ENCODE data around the gene DNM3.

DNM3 gene

DNA sequence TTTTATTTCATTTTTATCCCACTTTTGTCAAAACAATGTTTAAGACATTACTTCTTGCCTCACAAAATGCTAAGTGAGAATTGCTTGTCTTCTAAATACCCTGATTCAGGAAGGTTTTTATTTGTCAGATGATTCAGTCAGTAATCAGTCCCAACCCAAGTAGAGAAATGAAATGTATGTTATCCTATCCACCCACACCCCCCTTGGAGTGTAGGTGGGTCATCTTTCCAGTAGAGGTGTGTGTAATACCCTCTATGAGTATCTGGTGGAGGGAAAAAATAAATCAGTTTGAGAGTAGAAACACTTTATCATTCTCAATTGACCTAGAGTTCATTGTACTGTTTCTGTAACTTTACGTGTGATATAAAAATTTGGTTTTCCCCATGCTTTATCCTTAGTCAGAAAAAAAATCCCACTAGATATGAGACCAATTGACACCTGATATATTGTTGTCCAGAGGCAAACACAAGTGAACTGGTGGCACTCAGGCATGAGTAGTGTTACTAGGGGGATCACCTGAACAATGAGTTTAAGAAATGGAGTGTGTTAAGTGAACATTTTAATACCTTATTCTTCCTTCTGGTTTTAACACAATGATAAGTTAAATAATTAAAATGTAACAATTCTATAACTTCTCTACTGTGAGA, 425.4 kb downstream of the DNM3 start:
- H3K4me1 Mint-ChIP-seq (ENCODE audit: low read depth), result peaks cover 46% of the 10 kb centered on the region
- no peaks in the 10 kb centered on the region for H3K36me3 Mint-ChIP-seq (ENCODE audit: low read depth)
- no peaks in the 10 kb centered on the region for H3K27me3 Mint-ChIP-seq
- peaks cover 13% of the 10 kb centered on the region for H3K9me3 Mint-ChIP-seq
- peak overlapping the region; percentile 55 for H3K27ac Mint-ChIP-seq
- no peak overlapping the region for H3K4me3 Mint-ChIP-seq

- no peaks in the 10 kb centered on the region for H3K27me3 Mint-ChIP-seq
- H3K27ac Mint-ChIP-seq, result no peak overlapping the region
- no peak overlapping the region for H3K4me3 Mint-ChIP-seq
- no peaks in the 10 kb centered on the region for H3K36me3 Mint-ChIP-seq (ENCODE audit: low read depth)
- peaks cover 46% of the 10 kb centered on the region for H3K4me1 Mint-ChIP-seq (ENCODE audit: low read depth)
- H3K9me3 Mint-ChIP-seq, result peaks cover 6% of the 10 kb centered on the region
Observed at GRCh38 chr1:172268237-172268636, 426.9 kb downstream of the DNM3 start.

DNA sequence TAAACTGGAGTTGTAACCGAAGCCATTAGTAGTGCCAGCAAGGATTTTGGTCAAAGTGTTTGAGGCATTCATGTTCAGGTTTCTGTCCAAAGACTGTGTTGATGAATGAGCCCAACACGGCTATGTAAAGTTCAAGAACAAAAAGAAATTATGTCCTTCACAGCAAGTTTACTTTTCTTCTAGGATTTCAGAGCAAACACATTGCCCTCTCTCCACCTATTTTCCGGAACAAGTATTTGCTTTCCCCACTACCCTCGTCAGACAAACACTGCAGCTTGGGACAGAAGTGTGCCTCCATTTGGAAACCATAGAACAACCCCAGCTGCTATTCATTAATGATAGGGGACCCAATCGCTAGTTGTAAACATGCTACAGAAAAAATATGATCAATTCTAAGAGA, 427.8 kb downstream of the DNM3 start:
- peaks cover 54% of the 10 kb centered on the region for H3K4me1 Mint-ChIP-seq (ENCODE audit: low read depth)
- no peaks in the 10 kb centered on the region for H3K9me3 Mint-ChIP-seq
- H3K4me3 Mint-ChIP-seq, result no peak overlapping the region
- H3K36me3 Mint-ChIP-seq (ENCODE audit: low read depth), result no peaks in the 10 kb centered on the region
- H3K27me3 Mint-ChIP-seq, result no peaks in the 10 kb centered on the region
- H3K27ac Mint-ChIP-seq, result no peak overlapping the region

GRCh38 chr1:172269644-172270043, 428.3 kb downstream of the DNM3 start:
- H3K27me3 Mint-ChIP-seq, result no peaks in the 10 kb centered on the region
- peak overlapping the region; percentile 10 for H3K27ac Mint-ChIP-seq
- H3K36me3 Mint-ChIP-seq (ENCODE audit: low read depth), result no peaks in the 10 kb centered on the region
- no peak overlapping the region for H3K4me3 Mint-ChIP-seq
- no peaks in the 10 kb centered on the region for H3K9me3 Mint-ChIP-seq
- H3K4me1 Mint-ChIP-seq (ENCODE audit: low read depth), result peaks cover 58% of the 10 kb centered on the region

DNA sequence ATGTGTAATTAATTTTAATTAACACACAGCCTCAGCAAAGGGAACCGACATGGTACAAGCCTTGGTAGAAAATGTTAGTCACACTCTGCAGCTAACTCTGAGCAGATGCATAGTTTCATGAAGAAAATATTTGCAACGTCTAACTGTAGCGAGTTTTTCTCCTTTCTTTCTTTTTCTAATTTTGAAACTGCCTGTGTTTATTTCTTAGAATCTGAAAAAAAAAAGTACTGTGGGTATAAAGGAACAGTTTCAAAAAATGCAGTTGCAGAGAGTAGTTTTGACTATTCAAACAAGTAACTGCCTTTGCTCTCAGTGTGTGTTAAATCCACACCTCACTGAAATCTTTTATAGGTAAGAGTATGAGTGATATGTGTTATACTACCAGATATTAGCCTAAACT, 429.3 kb downstream of the DNM3 start:
- no peak overlapping the region for H3K27ac Mint-ChIP-seq
- H3K4me3 Mint-ChIP-seq, result no peak overlapping the region
- H3K27me3 Mint-ChIP-seq, result no peaks in the 10 kb centered on the region
- peaks cover 52% of the 10 kb centered on the region for H3K4me1 Mint-ChIP-seq (ENCODE audit: low read depth)
- H3K9me3 Mint-ChIP-seq, result no peaks in the 10 kb centered on the region
- no peaks in the 10 kb centered on the region for H3K36me3 Mint-ChIP-seq (ENCODE audit: low read depth)

GRCh38 chr1:172272087-172272486, 430.8 kb downstream of the DNM3 start:
- Mint-ChIP-seq H3K36me3 (ENCODE audit: low read depth) (no peaks in the 10 kb centered on the region), H3K27ac (no peak overlapping the region), H3K9me3 (no peaks in the 10 kb centered on the region), H3K27me3 (no peaks in the 10 kb centered on the region), H3K4me1 (ENCODE audit: low read depth) (peaks cover 37% of the 10 kb centered on the region), H3K4me3 (no peak overlapping the region)

DNA sequence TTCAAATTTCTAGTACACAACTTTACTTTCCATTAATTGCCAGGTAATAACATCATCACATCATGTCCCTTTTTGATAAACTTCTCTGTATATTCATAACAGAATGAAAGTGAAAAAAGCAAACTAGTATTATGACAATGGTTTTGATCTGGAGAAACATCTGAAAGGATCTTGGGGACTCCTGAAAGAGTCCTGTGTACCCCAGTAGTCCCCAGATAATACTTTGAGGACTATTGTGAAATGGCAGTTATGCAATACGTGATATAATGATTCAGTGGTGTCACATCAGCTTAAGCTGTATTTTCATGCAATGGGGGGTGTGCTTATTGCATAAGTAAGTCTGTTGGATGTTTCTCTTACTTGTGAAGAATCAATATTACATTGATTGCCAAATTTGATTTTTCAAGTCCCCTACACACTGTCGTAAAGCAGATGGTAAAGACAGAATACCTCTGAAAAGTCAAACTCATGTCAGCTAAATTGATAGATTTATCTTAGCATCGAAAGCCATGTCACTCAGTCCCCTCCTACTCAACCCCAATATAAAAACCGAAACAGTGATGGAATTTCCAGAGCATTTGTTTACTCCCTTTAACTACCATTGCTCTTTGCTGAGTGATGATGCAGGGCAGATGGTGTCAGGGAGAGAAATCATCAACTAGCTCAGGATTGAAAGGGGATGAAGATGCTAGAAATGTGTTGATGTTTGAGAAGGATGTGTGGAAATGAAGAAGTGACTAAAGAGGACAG, 432.5 kb downstream of the DNM3 start:
- Mint-ChIP-seq H3K4me3 (no peak overlapping the region), H3K36me3 (ENCODE audit: low read depth) (no peaks in the 10 kb centered on the region), H3K27ac (peak overlapping the region; percentile 1), H3K4me1 (ENCODE audit: low read depth) (peaks cover 33% of the 10 kb centered on the region), H3K27me3 (no peaks in the 10 kb centered on the region), H3K9me3 (no peaks in the 10 kb centered on the region)

DNA sequence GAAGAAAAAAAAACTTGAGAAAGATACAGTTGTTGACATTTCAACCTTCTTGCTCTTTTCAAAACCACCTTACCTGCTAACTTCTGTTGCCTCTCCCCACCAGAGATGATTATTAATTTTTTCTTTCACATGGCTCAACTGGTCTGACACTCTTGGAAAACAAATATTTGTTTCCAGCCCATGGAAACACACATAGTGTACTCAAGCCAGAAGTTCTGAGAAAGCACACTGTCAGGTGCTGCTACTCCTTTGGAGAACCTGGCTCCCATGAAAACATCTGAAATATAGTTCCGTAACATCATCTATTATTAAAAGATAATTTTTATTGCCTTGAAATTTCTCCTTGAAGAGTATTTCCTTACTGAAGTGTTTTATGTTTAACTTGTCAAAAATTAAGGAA, 434.2 kb downstream of the DNM3 start:
- H3K27me3 Mint-ChIP-seq, result no peaks in the 10 kb centered on the region
- no peaks in the 10 kb centered on the region for H3K9me3 Mint-ChIP-seq
- H3K27ac Mint-ChIP-seq, result no peak overlapping the region
- H3K4me1 Mint-ChIP-seq (ENCODE audit: low read depth), result peaks cover 19% of the 10 kb centered on the region
- no peaks in the 10 kb centered on the region for H3K36me3 Mint-ChIP-seq (ENCODE audit: low read depth)
- H3K4me3 Mint-ChIP-seq, result no peak overlapping the region

- H3K4me1 Mint-ChIP-seq (ENCODE audit: low read depth), result peaks cover 12% of the 10 kb centered on the region
- H3K4me3 Mint-ChIP-seq, result no peak overlapping the region
- no peak overlapping the region for H3K27ac Mint-ChIP-seq
- H3K27me3 Mint-ChIP-seq, result no peaks in the 10 kb centered on the region
- H3K36me3 Mint-ChIP-seq (ENCODE audit: low read depth), result no peaks in the 10 kb centered on the region
- no peaks in the 10 kb centered on the region for H3K9me3 Mint-ChIP-seq
Observed at GRCh38 chr1:172276120-172276818, 435.0 kb downstream of the DNM3 start.

GRCh38 chr1:172277275-172277674, 436.0 kb downstream of the DNM3 start:
- H3K4me3 Mint-ChIP-seq, result no peak overlapping the region
- no peaks in the 10 kb centered on the region for H3K36me3 Mint-ChIP-seq (ENCODE audit: low read depth)
- H3K4me1 Mint-ChIP-seq (ENCODE audit: low read depth), result peaks cover 12% of the 10 kb centered on the region
- no peak overlapping the region for H3K27ac Mint-ChIP-seq
- H3K27me3 Mint-ChIP-seq, result no peaks in the 10 kb centered on the region
- no peaks in the 10 kb centered on the region for H3K9me3 Mint-ChIP-seq

GRCh38 chr1:172277989-172278388, 436.7 kb downstream of the DNM3 start:
- Mint-ChIP-seq H3K9me3 (no peaks in the 10 kb centered on the region), H3K27me3 (no peaks in the 10 kb centered on the region), H3K27ac (no peak overlapping the region), H3K4me3 (no peak overlapping the region), H3K4me1 (ENCODE audit: low read depth) (peaks cover 12% of the 10 kb centered on the region), H3K36me3 (ENCODE audit: low read depth) (no peaks in the 10 kb centered on the region)

- H3K27ac Mint-ChIP-seq, result no peak overlapping the region
- H3K36me3 Mint-ChIP-seq (ENCODE audit: low read depth), result no peaks in the 10 kb centered on the region
- H3K27me3 Mint-ChIP-seq, result no peaks in the 10 kb centered on the region
- no peaks in the 10 kb centered on the region for H3K9me3 Mint-ChIP-seq
- H3K4me3 Mint-ChIP-seq, result no peak overlapping the region
- peaks cover 10% of the 10 kb centered on the region for H3K4me1 Mint-ChIP-seq (ENCODE audit: low read depth)
Observed at GRCh38 chr1:172278478-172278877, 437.2 kb downstream of the DNM3 start.

DNA sequence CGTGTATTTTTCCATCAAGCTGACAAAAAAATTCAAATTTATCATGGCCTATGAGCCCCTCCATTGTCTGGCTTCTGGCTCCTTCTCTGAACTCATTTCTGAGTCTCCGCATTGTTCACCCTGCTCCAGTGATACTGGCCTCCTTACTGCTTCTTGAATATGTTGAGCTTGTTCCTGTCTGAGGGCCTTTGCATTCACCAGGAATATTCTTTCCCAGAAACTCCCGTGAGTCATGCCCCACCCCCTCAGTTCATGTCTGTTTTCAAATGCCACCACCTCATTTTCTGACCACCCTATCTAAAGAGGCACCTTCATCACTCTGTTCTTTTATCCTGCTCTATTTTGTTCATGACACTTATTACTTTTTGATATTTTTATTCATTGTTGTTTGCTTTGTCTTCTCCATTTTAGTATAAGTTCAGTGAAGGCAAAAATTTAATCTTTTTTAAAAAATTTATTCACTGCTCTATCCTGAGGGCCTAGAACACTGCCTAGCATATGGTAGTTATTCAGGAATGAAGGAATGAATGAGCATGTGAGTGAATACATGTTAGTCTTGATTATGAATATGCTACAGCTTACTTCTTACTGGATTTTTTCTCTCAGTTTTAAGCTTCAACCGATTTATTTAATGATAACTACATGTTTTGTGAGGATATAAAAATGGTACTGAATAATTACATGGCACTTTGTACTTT, 438.8 kb downstream of the DNM3 start:
- Mint-ChIP-seq H3K4me3 (no peak overlapping the region), H3K36me3 (ENCODE audit: low read depth) (no peaks in the 10 kb centered on the region), H3K4me1 (ENCODE audit: low read depth) (no peaks in the 10 kb centered on the region), H3K9me3 (no peaks in the 10 kb centered on the region), H3K27me3 (no peaks in the 10 kb centered on the region), H3K27ac (no peak overlapping the region)

DNA sequence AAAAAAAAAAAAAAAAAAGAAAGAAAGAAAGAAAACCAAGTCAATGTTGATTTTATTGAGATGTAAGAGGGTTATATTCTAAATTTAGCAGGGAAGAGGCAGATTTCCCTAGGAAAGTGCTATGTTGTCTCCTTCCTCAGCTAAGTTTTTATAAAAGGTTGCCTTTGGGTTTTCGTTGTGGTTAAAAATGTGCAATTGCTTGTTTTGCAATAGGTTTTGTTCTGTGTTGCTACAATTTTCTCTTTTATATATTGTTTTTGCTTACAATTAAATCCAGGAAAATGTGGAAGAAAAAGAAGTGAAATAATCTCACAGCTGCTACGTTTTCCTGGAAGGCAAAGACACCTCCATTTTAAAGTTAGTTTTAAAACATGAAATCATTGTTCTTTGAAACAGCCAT, 442.5 kb downstream of the DNM3 start:
- no peaks in the 10 kb centered on the region for H3K4me1 Mint-ChIP-seq (ENCODE audit: low read depth)
- no peak overlapping the region for H3K27ac Mint-ChIP-seq
- no peaks in the 10 kb centered on the region for H3K27me3 Mint-ChIP-seq
- H3K36me3 Mint-ChIP-seq (ENCODE audit: low read depth), result no peaks in the 10 kb centered on the region
- H3K9me3 Mint-ChIP-seq, result no peaks in the 10 kb centered on the region
- H3K4me3 Mint-ChIP-seq, result no peak overlapping the region

DNA sequence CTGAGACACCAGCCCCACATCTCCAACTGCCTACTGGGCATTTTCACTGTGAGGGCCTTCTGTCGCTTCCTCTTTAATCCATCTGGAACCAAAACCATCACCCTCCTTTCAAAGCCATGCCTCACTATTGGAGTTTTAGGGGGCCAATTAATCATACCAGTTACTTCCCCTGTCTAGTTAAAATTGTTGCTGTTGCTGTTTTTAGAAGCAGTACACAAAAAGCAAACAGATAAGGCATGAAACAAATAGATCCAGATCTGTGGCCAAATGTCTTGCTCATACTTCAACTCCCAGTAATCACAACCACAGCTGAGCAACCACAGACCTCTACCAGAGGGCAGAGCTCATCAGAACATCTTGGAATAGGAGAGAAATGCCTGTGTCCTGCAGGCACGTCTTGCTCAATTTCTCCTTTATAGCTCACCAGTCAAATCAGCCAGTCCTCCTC, 445.4 kb downstream of the DNM3 start:
- Mint-ChIP-seq H3K36me3 (ENCODE audit: low read depth) (no peaks in the 10 kb centered on the region), H3K4me1 (ENCODE audit: low read depth) (no peaks in the 10 kb centered on the region), H3K27me3 (no peaks in the 10 kb centered on the region), H3K4me3 (no peak overlapping the region), H3K9me3 (no peaks in the 10 kb centered on the region), H3K27ac (no peak overlapping the region)
